HUES6 (cell line): ENCODE data around the gene DCAF5.
A peak's percentile ranks its signal among the peaks of the same experiment; 100 is the strongest.
"Not testable (repeated sequence)": the region's sequence is repeated elsewhere in the genome, so short reads cannot be mapped to it uniquely, and the experiment has no call there.

Experiments
- H3K27ac ChIP-seq: 2 replicates; pipeline ENCODE4 v1.7.0; 2013; ENCODE audit warnings: low read depth, mild to moderate bottlenecking, low read length, inconsistent platforms
- H3K27me3 ChIP-seq: 2 replicates; pipeline ENCODE4 v1.6.1; 2013; ENCODE audit warnings: low read length; ENCODE audit not compliant: control insufficient read depth, insufficient read depth
- H3K36me3 ChIP-seq: 2 replicates; pipeline ENCODE4 v1.6.1; 2013; ENCODE audit warnings: low read length; ENCODE audit not compliant: control insufficient read depth, insufficient read depth
- H3K4me1 ChIP-seq: 2 replicates; pipeline ENCODE4 v1.6.1; 2013; ENCODE audit warnings: low read length; ENCODE audit not compliant: control insufficient read depth, insufficient read depth
- H3K4me3 ChIP-seq: 2 replicates; pipeline ENCODE4 v1.5.1; 2013; ENCODE audit warnings: low read depth, low read length
- H3K9ac ChIP-seq: one replicate; pipeline ENCODE4 v1.6.1; 2013; ENCODE audit warnings: mild to moderate bottlenecking, low read length
- H3K9me3 ChIP-seq: 2 replicates; pipeline ENCODE4 v1.6.1; 2013; ENCODE audit warnings: low read depth, low read length; ENCODE audit not compliant: control insufficient read depth, insufficient read depth

DCAF5 gene

GRCh38 chr14:69073429-69073828, 79.5 kb downstream of the DCAF5 start:
- H3K27ac ChIP-seq: 0 out of 2 replicates have a peak overlapping the region, but pooled peaks have one; percentile 19
- H3K4me3 ChIP-seq: no peak overlapping the region
- H3K9me3 ChIP-seq: no peaks in the 10 kb centered on the region
- H3K9ac ChIP-seq: no peak overlapping the region
- peaks cover 24% of the 10 kb centered on the region for H3K36me3 ChIP-seq
- no peaks in the 10 kb centered on the region for H3K4me1 ChIP-seq
- no peaks in the 10 kb centered on the region for H3K27me3 ChIP-seq

- H3K27ac ChIP-seq: no peak overlapping the region
- peaks cover 24% of the 10 kb centered on the region for H3K36me3 ChIP-seq
- H3K27me3 ChIP-seq: no peaks in the 10 kb centered on the region
- no peaks in the 10 kb centered on the region for H3K9me3 ChIP-seq
- no peaks in the 10 kb centered on the region for H3K4me1 ChIP-seq
- no peak overlapping the region for H3K9ac ChIP-seq
- H3K4me3 ChIP-seq: no peak overlapping the region
Measured at GRCh38 chr14:69072584-69072983, 80.3 kb downstream of the DCAF5 start.

GRCh38 chr14:69068744-69069421, 84.0 kb downstream of the DCAF5 start:
- no peaks in the 10 kb centered on the region for H3K4me1 ChIP-seq
- H3K9me3 ChIP-seq: no peaks in the 10 kb centered on the region
- peaks cover 14% of the 10 kb centered on the region; the same call in 1 of the 2 replicates for H3K36me3 ChIP-seq
- H3K27ac ChIP-seq: no peak overlapping the region
- no peak overlapping the region for H3K9ac ChIP-seq
- H3K4me3 ChIP-seq: no peak overlapping the region
- H3K27me3 ChIP-seq: no peaks in the 10 kb centered on the region

- H3K9me3 ChIP-seq: no peaks in the 10 kb centered on the region
- no peaks in the 10 kb centered on the region for H3K27me3 ChIP-seq
- no peaks in the 10 kb centered on the region for H3K4me1 ChIP-seq
- H3K4me3 ChIP-seq: no peak overlapping the region
- H3K27ac ChIP-seq: no peak overlapping the region
- no peak overlapping the region for H3K9ac ChIP-seq
- H3K36me3 ChIP-seq: peaks cover 17% of the 10 kb centered on the region
Measured at GRCh38 chr14:69066396-69067171, 86.3 kb downstream of the DCAF5 start.

- H3K9ac ChIP-seq, H3K4me1 ChIP-seq, H3K4me3 ChIP-seq, H3K9me3 ChIP-seq, H3K27ac ChIP-seq, H3K27me3 ChIP-seq: not testable (repeated sequence)
- peaks cover 24% of the 10 kb centered on the region for H3K36me3 ChIP-seq
Measured at GRCh38 chr14:69065934-69066333, 87.0 kb downstream of the DCAF5 start.

GRCh38 chr14:69064596-69064995, 88.3 kb downstream of the DCAF5 start:
- H3K27me3 ChIP-seq: no peaks in the 10 kb centered on the region
- H3K27ac ChIP-seq: no peak overlapping the region
- H3K36me3 ChIP-seq: peaks cover 28% of the 10 kb centered on the region
- H3K4me3 ChIP-seq: no peak overlapping the region
- no peaks in the 10 kb centered on the region for H3K9me3 ChIP-seq
- H3K9ac ChIP-seq: no peak overlapping the region
- no peaks in the 10 kb centered on the region for H3K4me1 ChIP-seq

- Histone ChIP-seq H3K4me1 (peaks cover 13% of the 10 kb centered on the region), H3K27ac (no peak overlapping the region), H3K36me3 (peaks cover 38% of the 10 kb centered on the region), H3K27me3 (no peaks in the 10 kb centered on the region), H3K9me3 (no peaks in the 10 kb centered on the region), H3K4me3 (no peak overlapping the region), H3K9ac (no peak overlapping the region)
Measured at GRCh38 chr14:69059658-69060623, 93.0 kb downstream of the DCAF5 start.

GRCh38 chr14:69055999-69056788, 96.7 kb downstream of the DCAF5 start:
- no peaks in the 10 kb centered on the region for H3K27me3 ChIP-seq
- H3K9me3 ChIP-seq: no peaks in the 10 kb centered on the region
- H3K4me1 ChIP-seq: peaks cover 28% of the 10 kb centered on the region
- no peak overlapping the region for H3K9ac ChIP-seq
- no peak overlapping the region for H3K4me3 ChIP-seq
- peak overlapping the region; percentile 44 for H3K27ac ChIP-seq
- H3K36me3 ChIP-seq: peaks cover 29% of the 10 kb centered on the region

- Histone ChIP-seq H3K4me3 (no peak overlapping the region), H3K36me3 (peaks cover 25% of the 10 kb centered on the region), H3K9ac (no peak overlapping the region), H3K27ac (no peak overlapping the region), H3K4me1 (peaks cover 38% of the 10 kb centered on the region), H3K27me3 (no peaks in the 10 kb centered on the region), H3K9me3 (no peaks in the 10 kb centered on the region)
Measured at GRCh38 chr14:69055125-69055524, 97.8 kb downstream of the DCAF5 start.

GRCh38 chr14:69054030-69054429, 98.9 kb downstream of the DCAF5 start:
- Histone ChIP-seq H3K9ac (no peak overlapping the region), H3K4me1 (peaks cover 45% of the 10 kb centered on the region), H3K27ac (no peak overlapping the region), H3K36me3 (peaks cover 23% of the 10 kb centered on the region), H3K9me3 (no peaks in the 10 kb centered on the region), H3K4me3 (no peak overlapping the region), H3K27me3 (no peaks in the 10 kb centered on the region)
